ENCODE results near the gene PDZRN3.

The PDZRN3 gene

DNA sequence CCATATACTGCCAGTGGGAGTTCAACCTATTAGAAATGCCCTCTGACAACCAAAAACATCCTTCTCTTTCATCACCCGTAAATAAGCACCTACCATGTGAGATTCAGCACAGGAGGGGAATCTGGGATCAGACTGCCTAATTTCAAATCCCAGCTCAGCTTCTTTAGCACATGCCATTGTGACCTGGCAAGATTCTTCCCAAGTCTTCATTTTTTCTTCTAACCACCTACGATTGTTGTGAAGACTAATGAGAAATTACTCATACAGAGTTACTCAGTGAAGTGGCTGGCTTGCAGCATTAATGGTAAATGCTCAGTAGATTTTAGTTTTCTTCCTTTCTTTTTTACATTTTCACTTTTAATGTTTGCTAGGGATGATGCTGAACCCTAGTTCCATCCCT, 176.7 kb downstream of the PDZRN3 start:
- DNase-seq: no peak

GRCh38 chr3:73447111-73447510, 177.6 kb downstream of the PDZRN3 start:
- DNase-seq: no peak

DNA sequence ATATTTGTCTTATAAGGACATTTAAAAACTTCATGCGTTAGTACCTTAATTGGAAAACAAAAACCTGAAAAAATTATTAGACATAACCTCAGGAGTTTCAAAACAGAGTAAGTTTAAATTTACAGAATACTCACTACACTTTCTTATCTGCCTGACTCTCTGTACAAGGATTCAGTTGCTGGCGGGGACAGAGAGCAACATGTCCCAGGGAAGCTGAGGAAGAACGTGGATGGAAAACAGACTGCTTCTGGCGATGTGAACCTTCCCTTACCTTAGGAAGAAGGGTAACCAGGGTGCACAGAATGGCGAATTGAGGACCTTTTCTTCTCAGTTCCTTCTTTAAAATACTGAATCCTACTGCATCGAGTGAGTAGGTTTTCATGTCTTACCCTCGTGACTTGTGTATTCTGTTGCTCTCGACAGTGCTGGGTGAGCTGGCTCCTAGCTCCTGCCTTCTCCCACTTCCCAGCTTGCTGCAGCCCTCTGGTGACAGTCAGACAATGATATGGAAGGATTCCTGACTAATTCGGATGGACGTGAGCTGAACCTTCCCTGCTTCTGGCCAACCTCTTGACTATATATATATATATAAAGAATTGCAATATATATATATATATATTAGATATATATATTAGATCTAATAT, 178.2 kb downstream of the PDZRN3 start:
- DNase-seq: no peak

GRCh38 chr3:73442886-73443285, 181.9 kb downstream of the PDZRN3 start:
- no peak for DNase-seq

DNA sequence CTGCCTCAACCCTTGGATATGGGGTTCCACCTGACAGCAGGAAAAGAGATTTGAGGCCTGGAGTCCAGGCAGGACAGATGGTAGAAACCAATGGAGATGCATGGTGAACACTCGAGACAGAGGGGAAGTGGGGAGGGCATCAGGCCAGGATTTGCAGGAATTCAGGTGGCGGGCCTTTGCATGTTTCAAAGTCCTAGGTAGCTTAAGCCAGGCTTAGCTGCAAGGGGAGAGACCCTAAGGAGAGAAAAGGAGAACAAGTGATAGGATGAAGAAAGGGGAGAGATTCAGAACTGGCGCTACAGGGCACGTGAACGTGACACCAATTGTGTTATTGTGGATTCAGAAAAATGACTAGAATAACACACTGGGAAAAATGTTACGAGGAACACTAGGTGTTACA, 182.6 kb downstream of the PDZRN3 start:
- no peak for DNase-seq

- DNase-seq: no peak
Observed at GRCh38 chr3:73437828-73438227, 186.9 kb downstream of the PDZRN3 start.

- DNase-seq: no peak
Observed at GRCh38 chr3:73435055-73435454, 189.7 kb downstream of the PDZRN3 start.

DNA sequence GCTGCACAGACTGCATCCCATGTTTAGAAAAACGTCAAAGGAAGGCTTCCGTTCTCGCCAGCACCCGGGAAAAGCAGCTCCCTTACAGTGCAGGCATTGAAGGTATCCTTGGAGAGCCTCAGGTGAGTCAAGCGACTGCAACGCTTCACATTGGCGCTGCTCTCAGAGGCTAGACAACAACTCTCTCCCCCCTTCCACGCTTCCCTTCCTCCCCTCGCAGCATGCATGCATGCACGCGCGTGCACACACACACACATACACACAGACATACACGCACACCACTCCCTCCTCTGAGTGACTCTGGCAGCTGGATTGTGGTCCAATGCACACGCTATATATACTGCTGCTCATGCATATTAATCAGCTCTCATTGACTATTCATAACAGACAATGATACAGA, 191.1 kb downstream of the PDZRN3 start:
- no peak for DNase-seq

DNA sequence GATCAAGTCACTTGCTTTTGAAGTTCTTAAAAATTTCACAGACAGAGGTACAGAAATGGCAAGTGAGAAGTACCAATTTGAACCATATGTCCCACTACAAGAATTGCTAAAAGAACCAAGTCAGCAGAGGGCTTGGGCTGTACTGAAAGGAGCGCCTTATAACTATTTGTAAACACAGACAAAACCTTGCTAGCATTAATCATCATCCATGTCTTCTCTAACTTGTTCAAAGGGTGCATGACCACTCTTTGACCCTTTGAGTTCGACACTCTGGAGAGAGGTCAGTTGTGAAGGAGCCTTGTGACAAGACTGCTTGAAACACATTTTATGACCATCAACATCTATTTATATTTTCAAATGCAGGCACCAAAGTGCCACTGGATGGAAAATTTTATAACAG, 191.7 kb downstream of the PDZRN3 start:
- no peak for DNase-seq

GRCh38 chr3:73432706-73433032, 192.1 kb downstream of the PDZRN3 start:
- no peak for DNase-seq

GRCh38 chr3:73432023-73432705, 192.6 kb downstream of the PDZRN3 start:
- no peak for DNase-seq

DNA sequence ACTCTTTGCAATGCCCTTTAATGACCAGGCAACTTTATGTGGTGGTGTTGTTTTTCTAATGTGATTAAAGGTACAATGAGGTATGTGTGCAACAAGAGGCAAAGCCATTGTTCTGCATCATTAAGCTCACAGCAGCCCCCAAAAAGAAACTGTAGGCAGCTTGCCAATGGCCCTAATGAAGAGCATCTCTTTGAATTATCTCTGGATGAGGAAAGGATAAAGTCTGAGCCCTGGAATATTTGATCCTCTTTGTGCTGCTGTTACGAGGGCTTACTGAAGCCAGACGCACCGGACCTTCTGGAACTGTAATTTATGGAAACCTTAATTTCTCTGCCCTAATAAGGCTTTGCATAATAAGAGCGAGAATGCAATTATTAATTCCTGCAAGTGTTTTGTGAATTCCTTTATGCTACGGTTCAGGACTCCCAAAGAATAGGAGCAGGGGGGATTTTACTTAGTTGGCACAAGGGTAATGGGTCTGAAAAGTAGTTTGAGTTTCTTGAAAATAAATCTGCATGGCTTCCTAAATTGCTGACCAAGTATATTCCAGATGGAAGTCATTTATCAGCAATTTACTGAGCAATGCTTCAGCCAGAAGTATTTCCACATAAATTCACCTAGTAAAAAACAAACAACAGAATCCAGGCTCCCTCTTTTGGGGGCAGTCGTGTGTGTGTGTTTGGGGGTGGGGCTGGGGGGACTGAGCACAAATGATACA, 193.4 kb downstream of the PDZRN3 start:
- DNase-seq: no peak

- no peak for DNase-seq
Observed at GRCh38 chr3:73427048-73427706, 197.6 kb downstream of the PDZRN3 start.

DNA sequence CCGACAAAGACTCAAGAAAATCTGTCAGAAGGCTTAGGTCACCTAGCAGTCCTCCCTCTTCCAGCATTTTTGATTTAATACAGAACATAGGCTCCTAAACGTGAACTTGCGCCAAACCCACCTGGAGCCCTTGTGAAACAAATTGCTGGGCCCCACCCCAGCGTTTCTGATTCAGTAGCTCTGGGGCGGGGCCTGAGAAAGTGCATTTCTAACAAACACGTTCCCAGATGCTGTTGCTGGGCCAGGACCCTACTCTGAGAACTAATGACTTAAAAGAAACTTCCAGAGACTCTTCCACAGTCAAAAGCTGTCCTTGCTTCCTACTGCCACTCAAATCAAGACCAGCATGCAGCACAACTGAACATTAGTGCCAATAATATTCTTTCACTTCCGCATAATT, 198.1 kb downstream of the PDZRN3 start:
- DNase-seq: no peak

- DNase-seq: no peak
Observed at GRCh38 chr3:73423116-73423515, 201.6 kb downstream of the PDZRN3 start.

DNA sequence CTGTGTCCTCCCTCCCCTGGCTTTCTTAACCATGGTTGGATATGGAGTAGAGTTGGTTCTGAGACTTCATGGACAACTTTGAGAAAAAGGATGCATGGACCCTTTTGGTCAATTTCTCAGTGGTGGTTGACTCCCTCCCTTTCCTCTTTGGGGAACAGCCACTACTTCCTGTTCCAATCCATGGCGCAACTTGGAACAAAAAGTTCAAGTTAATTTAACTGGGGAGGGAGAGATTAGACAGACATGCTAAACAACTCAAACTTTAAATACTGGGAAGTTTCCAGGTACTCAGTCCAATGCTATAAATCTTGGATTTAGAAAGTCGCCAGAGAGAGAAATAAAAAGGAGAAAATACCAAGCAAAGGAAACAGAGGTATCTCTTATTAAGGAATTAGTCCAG, 202.2 kb downstream of the PDZRN3 start:
- DNase-seq: no peak

DNA sequence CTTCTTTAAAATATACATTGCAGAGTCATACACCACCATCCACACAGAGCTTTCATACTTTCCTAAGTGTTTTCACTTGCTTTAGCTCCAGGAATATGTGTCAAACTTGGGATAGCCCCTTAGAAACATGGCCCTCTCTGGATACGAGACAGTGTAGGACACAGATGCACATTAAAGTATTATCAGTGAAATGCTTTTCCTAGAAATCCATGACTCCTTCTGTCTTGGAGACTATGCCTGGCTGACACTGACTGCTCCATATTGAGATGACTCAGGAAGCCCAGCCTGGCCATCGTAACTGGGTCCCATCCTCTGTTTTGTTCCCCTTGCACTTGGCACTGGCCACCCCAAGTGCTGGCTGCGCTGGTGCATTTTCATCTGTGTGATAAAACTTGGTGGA, 204.8 kb downstream of the PDZRN3 start:
- DNase-seq: no peak

- DNase-seq: no peak
Observed at GRCh38 chr3:73419179-73419803, 205.4 kb downstream of the PDZRN3 start.

DNA sequence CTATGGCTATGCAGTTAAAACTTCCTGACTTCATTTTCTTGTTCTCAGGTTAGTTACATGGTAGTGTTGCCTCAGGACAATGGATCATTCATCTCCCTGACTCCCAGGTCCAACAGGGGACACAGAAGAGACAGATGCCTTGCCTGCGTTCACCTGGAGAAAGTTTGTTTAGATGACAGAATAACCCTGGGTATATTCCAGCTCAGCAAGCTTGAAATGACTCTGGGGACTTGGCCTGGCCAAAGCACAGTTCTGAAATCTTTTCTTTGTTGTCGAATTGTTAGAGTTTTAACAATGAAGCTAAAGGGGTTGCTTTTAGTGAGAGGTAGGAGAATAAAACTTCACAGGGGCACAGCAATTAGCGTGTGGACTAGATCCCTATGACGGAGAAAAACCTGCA, 206.1 kb downstream of the PDZRN3 start:
- no peak for DNase-seq

GRCh38 chr3:73415118-73415517, 209.6 kb downstream of the PDZRN3 start:
- DNase-seq: no peak

- no peak for DNase-seq
Observed at GRCh38 chr3:73413619-73414018, 211.1 kb downstream of the PDZRN3 start.

DNA sequence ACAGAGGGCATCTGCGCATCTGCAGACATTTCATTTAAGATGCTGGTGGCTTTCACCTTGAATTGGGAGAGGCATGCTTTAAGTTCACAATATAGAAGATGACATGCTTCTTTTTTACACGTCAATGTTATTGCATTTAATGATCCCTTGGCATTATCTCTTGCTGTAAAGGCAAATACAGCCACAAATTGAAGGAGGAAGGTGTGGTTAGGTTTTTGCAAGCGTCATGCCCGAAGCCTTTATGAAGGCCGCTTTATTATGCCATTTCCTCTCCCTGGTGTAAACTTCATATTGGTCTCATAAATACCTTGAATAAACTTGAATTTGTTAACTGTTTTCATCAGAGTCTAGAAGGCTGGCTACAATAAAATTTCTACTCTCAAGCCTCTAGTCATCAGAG, 212.7 kb downstream of the PDZRN3 start:
- no peak for DNase-seq

- DNase-seq: no peak
Observed at GRCh38 chr3:73411545-73411944, 213.2 kb downstream of the PDZRN3 start.

Data from NCI-H1417 treated with DMSO at 0.1 percent for 48 hours (cell line).